Measurements from ENCODE around the gene GINS2. TPM values are rescaled to one million over a fixed set of nuclear protein-coding genes. Genes with fewer than 3 reads are reported as not detected.

The GINS2 gene
- total RNA-seq, 1 experiment from 2014 or later, result 50.8 TPM

DNA sequence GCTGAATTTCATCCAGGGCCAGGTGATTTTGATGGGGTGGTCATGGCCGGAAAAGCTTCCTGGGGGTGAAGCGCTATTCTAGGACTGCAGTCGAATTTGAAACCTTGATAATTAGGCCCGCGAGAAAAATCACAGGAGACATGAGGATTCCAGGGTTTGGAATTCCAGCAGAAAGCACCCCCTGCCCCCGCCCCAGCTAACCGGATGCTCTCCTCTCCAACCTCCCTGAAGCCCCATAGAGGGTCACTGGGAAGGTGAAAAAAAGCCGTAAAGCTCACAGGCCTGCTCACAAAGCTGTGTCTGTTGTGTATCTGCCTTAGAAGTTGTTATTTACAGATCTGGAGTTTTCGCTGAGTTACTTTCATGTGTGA lies 1.2 kb upstream of the GINS2 start:
- no peak for DNase-seq (ENCODE audit: low spot score)

- DNase-seq (ENCODE audit: low spot score), result no peak
Measured at GRCh38 chr16:85689285-85689949, 663 bp upstream of the GINS2 start.

- no peak for DNase-seq (ENCODE audit: low spot score)
Measured at GRCh38 chr16:85687651-85688471, 893 bp downstream of the GINS2 start.

- no peak for DNase-seq (ENCODE audit: low spot score)
Measured at GRCh38 chr16:85686912-85687591, 1.7 kb downstream of the GINS2 start.

DNA sequence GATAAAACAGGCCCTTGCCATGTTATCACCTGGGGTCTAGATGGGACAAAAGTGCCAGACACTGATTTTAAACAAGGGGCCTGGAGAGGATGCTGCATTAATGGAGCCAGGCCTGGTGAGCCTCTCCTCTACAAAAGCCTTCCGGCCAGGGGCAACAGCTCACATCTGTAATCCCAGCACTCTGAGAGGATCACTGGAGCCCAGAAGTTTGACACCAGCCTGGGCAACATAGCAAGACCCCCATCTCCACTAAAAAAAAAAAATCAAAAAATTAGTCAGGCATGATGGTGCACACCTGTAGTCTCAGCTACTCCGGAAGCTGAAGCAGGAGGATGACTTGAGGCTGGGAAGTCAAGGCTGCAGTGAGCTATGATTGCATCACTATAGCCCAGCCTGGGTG lies 3.5 kb downstream of the GINS2 start:
- no peak for DNase-seq (ENCODE audit: low spot score)

DNA sequence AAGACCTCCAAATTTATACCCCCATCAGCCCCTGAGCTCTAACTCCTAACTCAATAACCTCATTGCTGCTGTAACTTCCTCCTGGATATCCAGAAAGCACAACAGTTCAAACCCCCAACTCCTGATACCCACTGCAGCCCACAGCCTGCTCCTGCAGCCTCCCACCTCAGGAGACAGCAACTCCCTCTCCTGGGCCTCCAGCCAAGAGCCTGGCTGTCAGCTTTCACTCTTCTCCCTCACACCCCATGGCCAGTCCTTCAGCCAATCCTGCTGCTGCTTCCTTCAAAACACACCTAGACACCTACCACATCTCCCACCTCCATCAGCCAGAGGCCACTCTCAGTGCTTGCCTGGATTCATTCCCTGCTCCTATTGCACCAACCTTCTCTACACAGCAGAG lies 5.4 kb downstream of the GINS2 start:
- no peak for DNase-seq (ENCODE audit: low spot score)

- no peak for DNase-seq (ENCODE audit: low spot score)
Measured at GRCh38 chr16:85682516-85682915, 6.2 kb downstream of the GINS2 start.

- no peak for DNase-seq (ENCODE audit: low spot score)
Measured at GRCh38 chr16:85681255-85681654, 7.5 kb downstream of the GINS2 start.

DNA sequence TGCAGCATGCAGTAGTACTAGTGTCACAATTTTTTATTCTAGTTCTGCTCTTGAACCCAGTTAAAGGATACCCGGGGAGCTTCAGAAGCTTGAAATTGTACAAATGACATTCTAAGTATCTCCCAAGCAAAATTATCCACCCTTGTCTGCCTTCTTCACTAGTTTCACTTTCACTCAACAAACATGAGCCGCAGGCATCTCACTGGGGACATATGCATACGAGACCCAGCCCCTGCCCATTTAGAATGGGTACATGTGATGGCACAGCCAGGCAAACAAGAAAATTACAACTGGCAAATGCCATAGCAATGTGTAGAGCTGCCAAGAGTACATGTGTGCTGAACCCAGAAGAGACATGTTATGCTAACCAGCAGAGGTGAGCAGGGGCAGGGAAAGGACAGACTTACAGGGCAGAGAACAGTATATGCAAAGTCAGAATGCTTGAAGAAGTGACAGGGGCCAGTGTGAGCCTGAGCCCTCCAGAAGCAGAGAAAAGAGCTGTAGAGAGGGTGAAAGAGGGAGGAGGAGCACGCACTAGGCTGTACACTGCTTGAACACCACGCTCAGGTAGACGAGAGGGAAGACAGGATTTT lies 8.3 kb downstream of the GINS2 start:
- no peak for DNase-seq (ENCODE audit: low spot score)

DNA sequence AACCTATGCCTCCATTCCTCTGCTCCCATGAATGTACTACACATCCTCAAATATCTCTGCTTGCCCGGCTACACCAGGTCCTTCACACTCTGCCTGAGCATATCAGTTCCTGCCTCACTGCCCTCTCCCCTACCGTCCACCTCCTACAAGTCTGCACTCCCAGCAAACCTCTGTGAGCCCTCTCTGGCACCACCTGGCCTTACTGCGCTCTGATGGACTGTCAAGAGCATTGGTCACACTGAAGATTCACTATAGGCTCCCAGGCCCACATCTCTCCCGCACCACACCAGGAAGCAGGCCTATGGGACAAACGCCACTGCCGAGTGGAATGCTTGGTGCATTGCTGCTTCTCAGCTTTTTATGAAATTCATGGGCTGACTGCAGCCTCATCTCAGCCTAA lies 8.9 kb downstream of the GINS2 start:
- DNase-seq (ENCODE audit: low spot score), result no peak

DNA sequence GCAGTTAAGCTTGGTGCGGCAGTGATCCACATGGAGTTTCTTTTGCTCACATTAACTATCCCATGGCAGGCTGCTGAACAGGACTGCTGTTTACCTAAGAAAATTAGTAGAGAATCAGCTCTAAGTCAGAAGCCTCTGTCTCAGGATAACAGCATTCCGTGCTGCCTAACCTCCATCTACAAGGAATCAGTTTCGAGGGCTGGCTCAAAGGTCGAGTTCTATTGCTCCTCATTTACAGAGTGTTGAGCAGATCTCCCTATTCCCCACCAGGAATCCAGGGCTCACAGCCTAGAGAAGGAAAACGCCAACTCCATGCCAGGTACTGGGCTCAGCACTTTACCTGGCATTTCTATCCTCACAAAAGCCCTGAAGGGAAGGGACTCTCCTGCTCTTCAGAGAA lies 9.9 kb downstream of the GINS2 start:
- no peak for DNase-seq (ENCODE audit: low spot score)

DNA sequence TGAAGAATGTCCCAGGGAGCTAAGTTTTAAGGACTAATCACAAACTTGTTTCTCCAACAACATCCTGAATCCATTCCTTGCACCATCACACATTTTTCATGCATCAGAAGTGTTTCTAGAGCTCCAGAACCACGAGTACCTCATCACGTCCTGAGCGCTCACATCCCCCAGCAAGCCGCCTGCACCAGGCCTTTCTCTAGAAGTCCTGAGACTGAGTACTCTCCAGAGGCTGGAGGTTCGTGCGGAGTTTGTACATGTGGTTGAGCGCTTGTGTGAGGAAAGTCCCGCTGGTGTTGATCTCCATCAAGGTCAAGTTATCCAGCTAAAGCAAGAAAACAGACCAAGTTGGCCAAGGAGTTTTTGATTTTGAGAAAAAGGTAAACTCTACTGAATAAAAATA lies 10.7 kb downstream of the GINS2 start:
- DNase-seq (ENCODE audit: low spot score), result no peak

GRCh38 chr16:85677383-85677967 lies 11.3 kb downstream of the GINS2 start:
- DNase-seq (ENCODE audit: low spot score), result no peak

DNA sequence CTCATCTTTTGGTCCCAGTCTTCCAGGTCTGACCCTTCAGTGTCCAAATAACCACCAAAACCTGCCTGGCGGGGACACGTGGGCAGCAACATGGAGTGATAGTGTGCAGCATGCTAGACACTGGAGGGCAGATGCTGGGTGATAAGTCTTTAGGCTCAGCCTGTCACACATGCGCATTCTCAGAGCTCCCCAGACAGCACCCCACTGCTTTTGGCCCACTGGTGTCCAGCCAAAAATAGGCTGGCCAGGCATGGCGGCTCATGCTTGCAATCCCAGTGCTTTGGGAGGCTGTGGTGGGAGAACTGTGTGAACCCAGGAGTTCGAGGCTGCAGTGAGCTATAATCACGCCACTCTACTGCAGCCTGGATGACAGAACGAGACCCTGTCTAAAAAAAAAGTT lies 12.3 kb downstream of the GINS2 start:
- no peak for DNase-seq (ENCODE audit: low spot score)

- no peak for DNase-seq (ENCODE audit: low spot score)
Measured at GRCh38 chr16:85675251-85675874, 13.4 kb downstream of the GINS2 start.

- no peak for DNase-seq (ENCODE audit: low spot score)
Measured at GRCh38 chr16:85674828-85675227, 13.9 kb downstream of the GINS2 start.

DNA sequence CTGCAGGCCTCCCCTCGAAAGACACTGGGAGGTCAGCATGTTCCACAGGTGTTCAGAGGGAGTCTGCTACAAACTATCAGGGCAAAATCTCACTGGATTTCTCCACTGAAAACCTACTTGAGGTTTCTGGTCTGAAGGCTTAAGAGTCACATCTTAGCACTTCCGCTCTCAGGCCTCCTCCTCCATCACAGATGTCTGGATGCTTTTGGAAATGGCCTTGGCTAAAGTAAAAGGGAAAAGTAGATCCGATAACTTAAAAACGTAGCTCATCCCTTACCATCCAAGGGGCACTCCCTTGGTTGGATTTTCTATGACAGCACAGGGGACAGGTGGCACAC lies 14.4 kb downstream of the GINS2 start:
- DNase-seq (ENCODE audit: low spot score), result no peak

DNA sequence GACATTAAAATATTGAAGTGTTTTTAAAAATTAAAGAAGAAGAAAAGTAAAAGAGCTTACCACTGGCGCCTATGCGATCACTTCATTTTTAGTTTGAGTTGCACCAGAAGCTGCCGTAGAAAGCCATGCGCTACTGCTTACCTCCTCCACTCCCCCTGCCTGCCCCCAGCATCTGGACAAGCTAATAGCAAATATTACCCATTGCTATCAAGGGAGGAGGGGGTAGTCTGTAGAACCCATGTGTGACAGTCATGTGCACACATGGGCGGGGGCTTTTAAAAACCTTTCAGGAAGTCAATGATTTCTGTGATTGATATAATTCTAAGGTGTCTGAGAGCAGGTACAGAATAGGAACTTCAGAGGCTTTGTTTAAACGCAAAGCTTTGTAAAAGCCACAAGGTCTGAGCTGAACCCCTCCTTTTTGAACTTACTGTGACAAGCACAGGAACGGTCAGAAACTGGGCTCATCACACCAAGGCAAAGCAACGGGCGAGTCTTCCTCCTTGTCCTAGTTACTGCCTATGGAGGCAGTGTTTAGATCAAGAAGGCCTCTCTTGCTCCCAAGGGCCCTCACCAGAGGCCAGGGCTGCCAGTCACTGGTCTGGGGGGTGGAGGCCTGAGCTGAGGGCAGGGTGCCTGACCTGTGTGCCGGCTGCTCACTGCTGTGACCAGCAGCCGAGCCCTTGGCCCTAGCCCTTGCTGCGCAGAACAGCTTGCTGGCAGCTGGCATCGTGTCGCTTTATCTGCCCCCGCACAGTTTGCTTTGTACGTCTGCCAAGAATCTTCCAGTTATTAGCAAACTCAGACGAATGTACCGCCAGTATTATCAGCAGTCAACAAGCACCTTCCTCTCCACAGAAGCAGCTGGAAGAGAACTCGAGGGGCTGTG lies 15.0 kb downstream of the GINS2 start:
- no peak for DNase-seq (ENCODE audit: low spot score)

GRCh38 chr16:85670840-85671239 lies 17.9 kb downstream of the GINS2 start:
- no peak for DNase-seq (ENCODE audit: low spot score)

- DNase-seq (ENCODE audit: low spot score), result no peak
Measured at GRCh38 chr16:85668676-85669424, 19.9 kb downstream of the GINS2 start.
